HCT116 (cell line): ENCODE results near the gene SLC35C1.

Experiments
- EGR1 ChIP-seq: IDR thresholded peaks from 2 replicates; pipeline ENCODE4 v1.6.1; 2012; ENCODE audit warnings: low read depth
- EZH2 ChIP-seq: fragments of 200-600 bp; sonication (generic); IDR thresholded peaks from 2 replicates; pipeline ENCODE4 v1.6.1; 2017; ENCODE audit warnings: antibody characterized with exemption, mixed run types
- JUND ChIP-seq: IDR thresholded peaks from 2 replicates; pipeline ENCODE4 v1.6.1; 2012
- POLR2A ChIP-seq: IDR thresholded peaks from 2 replicates; pipeline ENCODE4 v1.7.0; 2011; ENCODE audit warnings: borderline replicate concordance; ENCODE audit not compliant: insufficient read depth, insufficient read length; ENCODE audit errors: extremely low read depth
- POLR2AphosphoS5 ChIP-seq: IDR thresholded peaks from 2 replicates; pipeline ENCODE4 v1.6.1; 2011; ENCODE audit warnings: mild to moderate bottlenecking, low read depth, low read length, moderate library complexity
- TF ChIP-seq, protein P1 (sequence below), 3 experiments: fragments of 200-600 bp in 1 of 3; sonication (generic) in 1 of 3; IDR thresholded peaks in 2 of 3; conservative IDR thresholded peaks in 1 of 3; 2 replicates each; pipeline ENCODE4 v1.5.1; 2012 to 2017; ENCODE audit warnings: low read depth in 2 of 3, low read length in 2 of 3, antibody characterized with exemption in 1 of 3, borderline replicate concordance in 1 of 3, control low read depth in 1 of 3, mild to moderate bottlenecking in 1 of 3, mixed read lengths in 1 of 3, mixed run types in 1 of 3, moderate library complexity in 1 of 3; ENCODE audit not compliant: insufficient read depth in 1 of 3

DNA sequence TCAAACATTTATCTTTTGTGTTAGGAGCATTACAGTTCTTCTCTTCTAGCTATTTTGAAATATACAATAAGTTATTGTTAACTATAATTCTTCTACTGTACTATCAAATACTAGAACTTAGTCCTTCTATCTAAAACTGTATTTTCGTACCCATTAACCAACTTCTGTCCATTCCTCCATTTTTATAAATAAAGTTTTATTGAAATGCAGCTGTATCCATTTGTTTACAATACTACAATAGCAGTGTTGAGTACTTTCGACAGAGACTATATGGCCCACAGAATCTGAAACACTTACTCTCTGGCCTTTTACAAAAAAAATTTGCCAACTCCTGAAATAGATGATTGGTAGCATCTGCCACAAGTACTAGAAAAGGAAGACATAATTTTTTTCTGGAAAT lies 4.7 kb upstream of the SLC35C1 start:
- TF ChIP-seq, protein P1, sequence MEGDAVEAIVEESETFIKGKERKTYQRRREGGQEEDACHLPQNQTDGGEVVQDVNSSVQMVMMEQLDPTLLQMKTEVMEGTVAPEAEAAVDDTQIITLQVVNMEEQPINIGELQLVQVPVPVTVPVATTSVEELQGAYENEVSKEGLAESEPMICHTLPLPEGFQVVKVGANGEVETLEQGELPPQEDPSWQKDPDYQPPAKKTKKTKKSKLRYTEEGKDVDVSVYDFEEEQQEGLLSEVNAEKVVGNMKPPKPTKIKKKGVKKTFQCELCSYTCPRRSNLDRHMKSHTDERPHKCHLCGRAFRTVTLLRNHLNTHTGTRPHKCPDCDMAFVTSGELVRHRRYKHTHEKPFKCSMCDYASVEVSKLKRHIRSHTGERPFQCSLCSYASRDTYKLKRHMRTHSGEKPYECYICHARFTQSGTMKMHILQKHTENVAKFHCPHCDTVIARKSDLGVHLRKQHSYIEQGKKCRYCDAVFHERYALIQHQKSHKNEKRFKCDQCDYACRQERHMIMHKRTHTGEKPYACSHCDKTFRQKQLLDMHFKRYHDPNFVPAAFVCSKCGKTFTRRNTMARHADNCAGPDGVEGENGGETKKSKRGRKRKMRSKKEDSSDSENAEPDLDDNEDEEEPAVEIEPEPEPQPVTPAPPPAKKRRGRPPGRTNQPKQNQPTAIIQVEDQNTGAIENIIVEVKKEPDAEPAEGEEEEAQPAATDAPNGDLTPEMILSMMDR (IDR thresholded peaks at IDR 0.05 in 2 of 3, conservative IDR thresholded peaks at IDR 0.05 in 1 of 3; ENCODE audit: borderline replicate concordance in 1 of 3, insufficient read depth in 1 of 3, low read depth in 2 of 3, low read length in 2 of 3), result no peak
- TF ChIP-seq JUND (no peak), EZH2 (no peak), EGR1 (no peak), POLR2AphosphoS5 (no peak), POLR2A (no peak)
